ENCODE data around the gene OR5W2.

The OR5W2 gene

GRCh38 chr11:55936300-55936699 lies 21.9 kb upstream of the OR5W2 start, which contains the start of gene OR5I1:
TSS of gene OR5I1 (minus strand) at chr11:55936400. CDS start at chr11:55936400, 0 bp downstream.
- Histone ChIP-seq H2BK120ac (ENCODE audit: insufficient read depth, low read length, poor library complexity) (no peak within 1 kb of the TSS), H3K79me1 (ENCODE audit: low read length) (no peaks in the 10 kb centered on the region), H4K8ac (ENCODE audit: low read depth, low read length) (no peak within 1 kb of the TSS), H3K79me2 (ENCODE audit: control insufficient read depth, insufficient read depth, low read length, poor library complexity) (no peaks in the 10 kb centered on the region), H3K36me3 (ENCODE audit: control insufficient read depth in 1 of 2, insufficient read depth in 2 of 2, low read length in 2 of 2) (no peaks in the 10 kb centered on the region), H3K4me2 (ENCODE audit: low read length) (no peak within 1 kb of the TSS), H3K9ac (ENCODE audit: low read length) (no peak within 1 kb of the TSS), H3K27me3 (ENCODE audit: insufficient read depth, low read length) (no peaks in the 10 kb centered on the region), H3K27ac (ENCODE audit: low read depth, low read length) (no peak within 1 kb of the TSS), H2BK12ac (ENCODE audit: low read length) (no peak within 1 kb of the TSS), H3K14ac (ENCODE audit: low read length) (no peak within 1 kb of the TSS), H3K23ac (ENCODE audit: low read length) (no peak within 1 kb of the TSS), H2AK5ac (ENCODE audit: low read length) (no peak within 1 kb of the TSS), H2BK5ac (ENCODE audit: low read depth, low read length, poor library complexity) (no peak within 1 kb of the TSS), H3K18ac (ENCODE audit: low read length) (no peak within 1 kb of the TSS), H3K4ac (ENCODE audit: low read depth, low read length) (no peak within 1 kb of the TSS), H3K4me3 (ENCODE audit: low read depth, low read length) (no peak within 1 kb of the TSS), H3K9me3 (ENCODE audit: insufficient read depth, low read depth, low read length) (no peaks in the 10 kb centered on the region), H3K4me1 (ENCODE audit: control insufficient read depth in 1 of 2, insufficient read depth in 2 of 2, low read length in 2 of 2) (no peaks in the 10 kb centered on the region), H2AFZ (ENCODE audit: insufficient read depth, low read length, poor library complexity) (no peak within 1 kb of the TSS), H4K12ac (ENCODE audit: low read depth, low read length) (no peak within 1 kb of the TSS), H4K91ac (ENCODE audit: low read depth, low read length) (no peak within 1 kb of the TSS)
- no CpG with 5 or more reads among the region's 2 CpGs for WGBS (ENCODE audit: extremely low coverage, insufficient coverage, insufficient read length)
- DNase-seq: no peak

DNA sequence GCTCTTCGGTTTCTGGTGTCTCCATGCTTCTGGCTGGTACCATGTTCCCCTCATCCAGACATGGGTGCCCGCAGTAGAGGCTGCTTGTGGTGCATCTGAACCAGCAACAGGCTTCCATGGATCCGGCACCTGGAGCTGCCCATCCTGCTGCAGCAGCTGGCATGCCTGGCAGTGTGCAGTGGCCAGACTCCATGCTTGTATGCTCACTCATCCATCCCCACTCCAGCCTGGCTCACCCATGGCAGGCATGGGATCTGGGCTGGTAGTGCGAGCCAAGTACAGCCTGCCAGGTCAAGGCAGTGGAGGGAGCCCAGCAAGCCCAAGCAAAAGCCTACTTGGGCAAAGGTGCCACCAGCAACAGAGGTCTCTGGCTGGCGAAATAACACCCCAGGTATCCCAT lies 6.2 kb upstream of the OR5W2 start:
- Histone ChIP-seq H2BK120ac (ENCODE audit: insufficient read depth, low read length, poor library complexity) (no peak overlapping the region), H4K8ac (ENCODE audit: low read depth, low read length) (no peak overlapping the region), H3K9me3 (ENCODE audit: insufficient read depth, low read depth, low read length) (peaks cover 8% of the 10 kb centered on the region), H3K4ac (ENCODE audit: low read depth, low read length) (no peak overlapping the region), H2AFZ (ENCODE audit: insufficient read depth, low read length, poor library complexity) (no peak overlapping the region), H3K4me2 (ENCODE audit: low read length) (no peak overlapping the region), H3K79me2 (ENCODE audit: control insufficient read depth, insufficient read depth, low read length, poor library complexity) (no peaks in the 10 kb centered on the region), H3K27me3 (ENCODE audit: insufficient read depth, low read length) (no peaks in the 10 kb centered on the region), H2AK5ac (ENCODE audit: low read length) (no peak overlapping the region), H3K23ac (ENCODE audit: low read length) (no peak overlapping the region), H4K91ac (ENCODE audit: low read depth, low read length) (no peak overlapping the region), H3K27ac (ENCODE audit: low read depth, low read length) (no peak overlapping the region), H4K12ac (ENCODE audit: low read depth, low read length) (no peak overlapping the region), H3K4me3 (ENCODE audit: low read depth, low read length) (peak overlapping the region; percentile 49), H2BK5ac (ENCODE audit: low read depth, low read length, poor library complexity) (no peak overlapping the region), H3K14ac (ENCODE audit: low read length) (no peak overlapping the region), H2BK12ac (ENCODE audit: low read length) (no peak overlapping the region), H3K4me1 (ENCODE audit: control insufficient read depth in 1 of 2, insufficient read depth in 2 of 2, low read length in 2 of 2) (no peaks in the 10 kb centered on the region), H3K18ac (ENCODE audit: low read length) (no peak overlapping the region), H3K36me3 (ENCODE audit: control insufficient read depth in 1 of 2, insufficient read depth in 2 of 2, low read length in 2 of 2) (no peaks in the 10 kb centered on the region), H3K79me1 (ENCODE audit: low read length) (no peaks in the 10 kb centered on the region), H3K9ac (ENCODE audit: low read length) (no peak overlapping the region)
- WGBS (ENCODE audit: extremely low coverage, insufficient coverage, insufficient read length): no CpG with 5 or more reads among the region's 5 CpGs
- DNase-seq: no peak

DNA sequence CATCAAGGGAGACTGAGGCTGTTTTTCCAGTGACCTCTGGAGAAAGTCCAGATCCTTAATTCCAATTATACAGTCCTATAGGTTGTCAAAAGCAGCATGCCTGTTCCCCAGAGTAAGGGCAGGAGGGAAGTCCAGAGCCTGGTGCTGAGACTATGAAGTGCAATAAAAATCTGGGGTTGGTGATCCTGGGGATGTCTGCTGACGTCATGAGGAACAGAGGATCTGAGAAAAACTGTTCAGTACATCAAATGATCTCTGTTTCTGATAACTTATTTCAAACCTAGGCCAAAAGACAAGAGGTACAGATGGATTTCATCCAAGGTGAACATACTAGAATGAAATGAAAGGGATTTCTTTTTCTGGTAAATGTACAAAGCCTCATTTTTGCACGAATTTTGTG lies 12.1 kb downstream of the OR5W2 start:
- Histone ChIP-seq H3K9me3 (ENCODE audit: insufficient read depth, low read depth, low read length) (no peaks in the 10 kb centered on the region), H3K36me3 (ENCODE audit: control insufficient read depth in 1 of 2, insufficient read depth in 2 of 2, low read length in 2 of 2) (no peaks in the 10 kb centered on the region), H3K79me2 (ENCODE audit: control insufficient read depth, insufficient read depth, low read length, poor library complexity) (no peaks in the 10 kb centered on the region), H3K4me1 (ENCODE audit: control insufficient read depth in 1 of 2, insufficient read depth in 2 of 2, low read length in 2 of 2) (no peaks in the 10 kb centered on the region), H3K79me1 (ENCODE audit: low read length) (no peaks in the 10 kb centered on the region), H3K4me2 (ENCODE audit: low read length) (no peak overlapping the region), H2BK120ac (ENCODE audit: insufficient read depth, low read length, poor library complexity) (no peak overlapping the region), H3K4ac (ENCODE audit: low read depth, low read length) (no peak overlapping the region), H2AFZ (ENCODE audit: insufficient read depth, low read length, poor library complexity) (no peak overlapping the region), H4K91ac (ENCODE audit: low read depth, low read length) (no peak overlapping the region), H2AK5ac (ENCODE audit: low read length) (no peak overlapping the region), H3K4me3 (ENCODE audit: low read depth, low read length) (no peak overlapping the region), H4K12ac (ENCODE audit: low read depth, low read length) (no peak overlapping the region), H3K27me3 (ENCODE audit: insufficient read depth, low read length) (no peaks in the 10 kb centered on the region), H4K8ac (ENCODE audit: low read depth, low read length) (no peak overlapping the region), H3K27ac (ENCODE audit: low read depth, low read length) (no peak overlapping the region), H2BK5ac (ENCODE audit: low read depth, low read length, poor library complexity) (no peak overlapping the region), H3K14ac (ENCODE audit: low read length) (no peak overlapping the region), H3K18ac (ENCODE audit: low read length) (no peak overlapping the region), H3K23ac (ENCODE audit: low read length) (no peak overlapping the region), H3K9ac (ENCODE audit: low read length) (no peak overlapping the region), H2BK12ac (ENCODE audit: low read length) (no peak overlapping the region)
- DNase-seq: no peak
- WGBS (ENCODE audit: extremely low coverage, insufficient coverage, insufficient read length): no CpG with 5 or more reads among the region's 2 CpGs

GRCh38 chr11:55895216-55895615 lies 19.2 kb downstream of the OR5W2 start:
- Histone ChIP-seq H3K23ac (ENCODE audit: low read length) (no peak overlapping the region), H2AK5ac (ENCODE audit: low read length) (no peak overlapping the region), H3K79me2 (ENCODE audit: control insufficient read depth, insufficient read depth, low read length, poor library complexity) (no peaks in the 10 kb centered on the region), H2BK5ac (ENCODE audit: low read depth, low read length, poor library complexity) (no peak overlapping the region), H2BK120ac (ENCODE audit: insufficient read depth, low read length, poor library complexity) (no peak overlapping the region), H2BK12ac (ENCODE audit: low read length) (no peak overlapping the region), H3K4me3 (ENCODE audit: low read depth, low read length) (no peak overlapping the region), H3K27ac (ENCODE audit: low read depth, low read length) (no peak overlapping the region), H4K12ac (ENCODE audit: low read depth, low read length) (no peak overlapping the region), H3K9me3 (ENCODE audit: insufficient read depth, low read depth, low read length) (peaks cover 6% of the 10 kb centered on the region), H4K91ac (ENCODE audit: low read depth, low read length) (no peak overlapping the region), H4K8ac (ENCODE audit: low read depth, low read length) (no peak overlapping the region), H3K14ac (ENCODE audit: low read length) (no peak overlapping the region), H2AFZ (ENCODE audit: insufficient read depth, low read length, poor library complexity) (no peak overlapping the region), H3K18ac (ENCODE audit: low read length) (no peak overlapping the region), H3K79me1 (ENCODE audit: low read length) (no peaks in the 10 kb centered on the region), H3K36me3 (ENCODE audit: control insufficient read depth in 1 of 2, insufficient read depth in 2 of 2, low read length in 2 of 2) (no peaks in the 10 kb centered on the region), H3K4me2 (ENCODE audit: low read length) (no peak overlapping the region), H3K4ac (ENCODE audit: low read depth, low read length) (no peak overlapping the region), H3K4me1 (ENCODE audit: control insufficient read depth in 1 of 2, insufficient read depth in 2 of 2, low read length in 2 of 2) (no peaks in the 10 kb centered on the region), H3K27me3 (ENCODE audit: insufficient read depth, low read length) (no peaks in the 10 kb centered on the region), H3K9ac (ENCODE audit: low read length) (peak overlapping the region; percentile 18)
- WGBS (ENCODE audit: extremely low coverage, insufficient coverage, insufficient read length): no CpG with 5 or more reads among the region's 8 CpGs
- DNase-seq: no peak

Data from trophoblast cell (in vitro differentiated cells and primary cell).